Activated CD8-positive, alpha-beta memory T cell treated with anti-CD3 and anti-CD28 coated beads, Interleukin-2, amount 50 U/mL, for 1 hour (primary cell): ENCODE results near the gene KLK12.

ENCODE experiments used
- DNase-seq: peaks from one replicate; pipeline ENCODE4 v3.0.0-alpha.2; 2020; ENCODE audit errors: extremely low read depth

The KLK12 gene, protein sequence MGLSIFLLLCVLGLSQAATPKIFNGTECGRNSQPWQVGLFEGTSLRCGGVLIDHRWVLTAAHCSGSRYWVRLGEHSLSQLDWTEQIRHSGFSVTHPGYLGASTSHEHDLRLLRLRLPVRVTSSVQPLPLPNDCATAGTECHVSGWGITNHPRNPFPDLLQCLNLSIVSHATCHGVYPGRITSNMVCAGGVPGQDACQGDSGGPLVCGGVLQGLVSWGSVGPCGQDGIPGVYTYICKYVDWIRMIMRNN

GRCh38 chr19:51034704-51035103 is at the start of gene KLK12:
KLK12 (minus strand) TSS chr19:51035002; CDS start chr19:51034621, 381 bp downstream.
- DNase-seq, result no peak

GRCh38 chr19:51084505-51084904 is 49.7 kb upstream of the KLK12 start:
- no peak for DNase-seq

DNA sequence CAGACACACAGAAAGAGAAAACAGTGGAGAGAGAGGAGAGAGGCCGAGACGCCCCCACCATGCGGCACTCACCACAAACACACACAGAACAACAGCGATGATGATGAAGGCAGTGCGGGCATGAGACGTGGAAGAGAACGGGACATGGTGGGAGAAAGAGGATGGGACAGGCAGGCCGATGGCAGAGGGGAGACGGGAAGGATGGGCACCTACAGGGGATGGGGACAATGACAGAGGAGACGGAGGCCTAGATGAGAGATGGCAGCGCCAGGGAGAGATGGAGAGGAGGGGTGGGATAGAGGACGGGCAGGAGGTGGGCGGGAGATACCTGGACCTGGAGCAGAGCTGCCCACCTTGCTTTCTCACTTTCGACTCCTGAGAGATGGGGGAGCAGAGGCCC is 49.0 kb upstream of the KLK12 start:
- DNase-seq, result no peak

DNA sequence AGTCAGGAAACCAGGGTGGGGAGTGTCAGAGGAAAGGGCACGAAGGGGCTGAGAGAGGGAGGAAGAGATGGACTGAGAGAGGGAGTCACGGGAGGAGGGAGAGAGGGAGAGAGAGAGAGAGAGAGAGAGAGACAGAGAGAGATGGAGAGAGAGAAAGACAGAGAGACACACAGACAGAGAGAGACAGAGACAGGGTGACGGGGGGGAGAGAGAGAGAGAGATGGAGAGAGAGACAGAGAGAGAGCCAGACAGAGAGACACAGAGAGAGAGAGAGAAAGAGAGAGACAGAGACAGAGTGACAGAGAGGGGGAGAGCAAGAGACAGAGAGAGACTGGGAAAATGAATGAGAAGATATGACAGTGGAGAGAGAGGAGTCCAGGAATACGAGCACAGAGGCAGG is 48.4 kb upstream of the KLK12 start:
- no peak for DNase-seq

GRCh38 chr19:51082611-51083010 is 47.8 kb upstream of the KLK12 start, which contains the start of gene KLK14:
KLK14 (minus strand) TSS chr19:51082887; CDS start chr19:51082614, 273 bp downstream.
- no peak for DNase-seq

- DNase-seq, result no peak
These were observed 46.7 kb upstream of the KLK12 start for GRCh38 chr19:51081476-51081875.

GRCh38 chr19:51079481-51080110 is 44.8 kb upstream of the KLK12 start:
- DNase-seq, result no peak

DNA sequence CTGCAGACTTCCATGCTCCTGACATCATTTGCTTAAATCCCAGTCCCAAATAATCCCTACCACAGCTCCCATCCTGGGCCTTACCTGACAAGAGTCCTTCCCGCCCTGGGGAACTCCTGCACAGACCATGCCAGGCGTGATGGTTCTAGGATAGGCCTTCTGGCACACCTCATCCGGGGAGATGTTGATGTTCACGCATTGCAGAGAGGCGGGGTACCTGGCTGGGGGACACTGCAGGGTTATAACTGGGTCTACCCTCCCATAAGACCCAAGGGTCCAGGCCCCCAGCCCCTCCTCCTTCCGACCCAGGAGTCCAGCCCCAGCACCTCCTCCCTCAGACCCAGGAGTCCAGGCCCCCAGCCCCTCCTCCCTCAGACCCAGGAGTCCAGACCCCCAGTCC is 43.9 kb upstream of the KLK12 start:
- DNase-seq, result no peak

- DNase-seq, result no peak
These were observed 43.3 kb upstream of the KLK12 start for GRCh38 chr19:51078104-51078503.

- no peak for DNase-seq
These were observed 41.9 kb upstream of the KLK12 start for GRCh38 chr19:51076631-51077213.

- DNase-seq, result no peak
These were observed 41.2 kb upstream of the KLK12 start for GRCh38 chr19:51075998-51076397.

DNA sequence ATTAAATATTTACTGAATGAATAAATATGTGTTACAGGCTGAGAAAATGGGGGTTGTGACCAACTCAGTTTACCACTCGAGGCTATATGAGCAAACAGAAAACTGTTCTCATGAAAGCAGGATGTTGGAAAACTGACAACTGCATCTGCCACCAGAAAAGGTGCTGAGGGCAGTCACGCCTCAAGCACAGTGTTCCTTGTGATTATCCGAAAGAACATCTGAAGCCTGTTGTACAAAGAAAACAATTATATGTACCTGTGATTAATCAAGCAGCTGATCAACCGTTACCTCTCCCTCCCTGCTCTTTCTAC is 36.2 kb upstream of the KLK12 start:
- no peak for DNase-seq

GRCh38 chr19:51070334-51071094 is 35.7 kb upstream of the KLK12 start:
- no peak for DNase-seq

DNA sequence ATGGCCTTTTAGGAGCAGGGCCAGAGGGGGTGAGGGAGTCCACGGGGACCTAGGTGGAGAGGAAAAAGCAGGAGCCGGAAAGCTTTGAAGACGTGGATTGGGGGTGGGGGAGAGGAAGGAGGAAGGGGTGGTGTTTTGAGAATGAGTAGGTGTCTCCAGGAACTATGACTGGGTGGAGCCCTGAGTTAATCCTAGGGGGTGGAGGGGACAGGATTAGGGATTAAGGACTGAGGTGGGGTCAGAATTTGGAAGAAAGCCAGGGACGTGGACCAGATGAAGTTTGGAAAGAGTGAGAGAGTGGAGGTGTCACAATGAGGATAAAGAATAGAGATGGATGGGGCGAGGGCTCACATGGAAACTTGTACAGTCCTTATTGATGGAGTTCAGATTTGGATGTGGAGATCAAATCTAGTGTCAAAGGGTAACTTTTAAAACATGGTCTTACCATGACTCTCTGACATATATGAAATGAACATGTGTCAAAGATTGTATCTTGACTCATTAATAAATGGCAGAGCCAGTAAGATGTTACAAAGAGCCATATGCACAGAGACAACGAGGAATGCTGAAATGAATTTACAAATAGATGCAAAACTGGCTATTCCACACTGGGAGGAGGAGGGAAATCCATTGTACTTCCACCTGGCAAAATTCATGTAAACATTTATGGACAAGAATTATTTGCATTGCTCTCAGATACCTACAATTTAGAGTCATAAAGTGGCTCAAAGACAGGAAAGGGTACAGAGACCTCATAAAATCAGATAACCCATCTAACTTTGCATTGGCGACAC is 31.8 kb upstream of the KLK12 start:
- no peak for DNase-seq

GRCh38 chr19:51065221-51065960 is 30.6 kb upstream of the KLK12 start:
- DNase-seq, result no peak

DNA sequence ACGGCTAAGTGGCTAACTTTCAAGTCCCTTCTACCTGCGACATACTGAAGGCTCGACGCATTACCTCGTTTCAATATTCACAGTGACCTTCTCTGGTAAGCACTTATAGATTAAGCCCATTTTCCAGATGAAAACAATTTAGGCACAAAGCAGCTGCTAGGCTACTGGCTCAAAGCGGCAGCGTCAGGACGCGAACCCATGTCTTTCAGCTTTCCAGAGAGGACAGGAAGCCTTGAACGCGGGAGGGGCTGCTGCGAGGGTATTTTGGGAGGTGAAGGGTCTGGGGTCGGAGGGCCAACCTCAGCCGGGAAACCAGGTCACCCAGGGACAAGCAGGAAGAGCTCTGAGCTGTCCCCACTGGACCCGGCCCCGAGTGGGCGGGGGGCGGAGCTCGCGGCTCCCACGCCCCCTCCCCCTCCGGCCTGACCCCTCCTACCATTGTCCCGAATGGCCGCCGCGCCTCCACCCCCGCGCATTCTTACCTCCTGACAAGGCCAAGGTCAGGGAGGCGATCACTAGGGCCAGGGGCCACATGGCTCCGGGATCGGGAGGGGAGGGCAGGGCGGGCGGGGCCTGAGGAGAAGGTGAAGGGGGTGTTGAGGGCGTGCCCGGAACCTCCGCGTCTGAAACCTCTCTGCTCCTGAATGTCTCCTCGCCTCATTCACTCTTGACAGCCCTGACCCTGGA is 29.9 kb upstream of the KLK12 start, which contains the start of gene KLK13:
KLK13 (minus strand) TSS at position 559 of the 687 bp plus-strand sequence; CDS start at position 534, 25 bp downstream.
- DNase-seq, result no peak

- DNase-seq, result no peak
These were observed 28.9 kb upstream of the KLK12 start for GRCh38 chr19:51063664-51064063.

GRCh38 chr19:51060973-51061372 is 26.2 kb upstream of the KLK12 start:
- no peak for DNase-seq

- DNase-seq, result no peak
These were observed 25.5 kb upstream of the KLK12 start for GRCh38 chr19:51060336-51060735.

DNA sequence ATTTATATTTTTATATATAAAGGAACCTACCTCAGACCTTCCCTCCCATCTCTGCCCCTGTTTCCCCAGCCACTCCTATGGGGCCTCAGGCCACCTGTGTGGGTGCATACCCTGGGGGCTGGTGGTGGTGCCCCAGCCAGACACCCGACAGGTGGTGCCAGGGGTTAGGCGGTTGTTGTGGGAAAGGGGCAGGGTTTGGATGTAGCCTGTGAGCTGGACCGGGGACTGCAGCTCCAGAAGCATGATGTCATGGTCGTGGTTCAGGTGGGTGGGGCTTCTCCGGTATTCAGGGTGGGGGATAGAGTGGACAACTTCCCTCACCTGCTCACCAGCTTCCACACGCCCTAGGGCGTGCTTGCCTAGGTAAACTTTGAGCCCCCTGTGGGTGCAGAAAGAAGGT is 24.9 kb upstream of the KLK12 start:
- no peak for DNase-seq
